Gastrocnemius medialis (tissue), 4 donors: ENCODE data around the gene NECTIN2. TPM values are rescaled to one million over a fixed set of nuclear protein-coding genes. Genes with fewer than 3 reads are reported as not detected.
A peak's percentile ranks its signal among the peaks of the same experiment; 100 is the strongest.

Experiments used
- ATAC-seq, 2 donors: fragments of 150-250 bp; one replicate each; pipeline ENCODE4 v1.9.1; 2016
- DNase-seq, 2 donors: peaks; one replicate each; pipeline ENCODE4 v3.0.0-alpha.2; 2019
- H3K27ac ChIP-seq, 4 donors: fragments of 200-600 bp; sonication (generic); 1 replicate in 1 of 4; 2 replicates in 3 of 4; pipeline ENCODE4 v1.5.1; 2016 to 2018; ENCODE audit warnings: mild to moderate bottlenecking in 2 of 4, moderate library complexity in 1 of 4
- H3K27me3 ChIP-seq, 3 donors: fragments of 200-600 bp; sonication (generic) in 2 of 3; 1 replicate in 1 of 3; 2 replicates in 2 of 3; pipeline versions ENCODE4 v1.5.1 to v1.6.0; 2016 to 2019; ENCODE audit warnings: mild to moderate bottlenecking in 1 of 3, moderate library complexity in 1 of 3
- H3K36me3 ChIP-seq, 2 donors: fragments of 200-600 bp; sonication (generic) in 1 of 2; one replicate each; pipeline ENCODE4 v1.5.1; 2017 to 2018
- H3K4me1 ChIP-seq, 2 donors: fragments of 200-600 bp; sonication (generic) in 1 of 2; one replicate each; pipeline ENCODE4 v1.5.1; 2016 to 2017; ENCODE audit warnings: mild to moderate bottlenecking in 2 of 2
- H3K4me3 ChIP-seq, 4 donors: fragments of 200-600 bp; sonication (generic) in 3 of 4; 1 replicate in 1 of 4; 2 replicates in 3 of 4; pipeline ENCODE4 v1.5.1; 2016 to 2019; ENCODE audit warnings: mild to moderate bottlenecking in 2 of 4
- H3K9me3 ChIP-seq, 3 donors: fragments of 200-600 bp; sonication (generic) in 2 of 3; 1 replicate in 1 of 3; 2 replicates in 2 of 3; pipeline ENCODE4 v1.5.1; 2016 to 2019
- CTCF ChIP-seq, 5 experiments: fragments of 450-650 bp in 3 of 5; fragments of 200-600 bp in 2 of 5; sonication (generic) in 2 of 5; IDR thresholded peaks in 4 of 5; conservative IDR thresholded peaks in 1 of 5; 1 replicate in 4 of 5; 2 replicates in 1 of 5; pipeline ENCODE4 v1.5.1; 2016 to 2019; ENCODE audit warnings: antibody characterized with exemption in 5 of 5, mild to moderate bottlenecking in 3 of 5, moderate library complexity in 3 of 5
- POLR2A ChIP-seq, 2 donors: fragments of 450-650 bp; IDR thresholded peaks; one replicate each; pipeline ENCODE4 v1.6.1; 2017; ENCODE audit warnings: antibody characterized with exemption in 2 of 2, mild to moderate bottlenecking in 2 of 2, moderate library complexity in 2 of 2
- in situ Hi-C, 4 donors: fragments of 200-750 bp; cut with MboI; loops; one replicate each; pipeline versions ENCODE4 v1.15.0 to v1.8.0; 2017; ENCODE audit warnings: low sequenced_read_pairs in 4 of 4
- intact Hi-C: fragments of 100-400 bp; cut with DNase I; formaldehyde crosslinking; loops from one replicate; pipeline ENCODE4 v1.15.1; 2023; ENCODE audit warnings: low total_unique reads
- total RNA-seq, 4 donors: library from RNA; depleted of rRNA; stranded (reverse); fragments of >200 nt; gene quantifications; one replicate each; pipeline versions ENCODE4 v1.1.0 to v1.2.3, GENCODE V29; 2016

Gene NECTIN2
- 10 to 100 TPM; 10.3 to 20.8 (median 16.7) TPM for total RNA-seq

GRCh38 chr19:44845612-44846454, at the start of gene NECTIN2:
Gene NECTIN2, plus strand, starts transcription at chr19:44846297. Its CDS starts 229 bp downstream, at chr19:44846526.
- Histone ChIP-seq H3K27me3 (no peaks in the 10 kb centered on the region), H3K4me1 (peaks cover 12 to 23% of the 10 kb centered on the region in 2 donors), H3K9me3 (no peaks in the 10 kb centered on the region), H3K36me3 (no peaks in the 10 kb centered on the region), H3K4me3 (peak within 1 kb of the TSS; percentile 76 to 96 (median 90)), H3K27ac (peak within 1 kb of the TSS; percentile 82 to 93 (median 90))
- ATAC-seq, result peak; percentile 76 to 77
- peak; percentile 97 for DNase-seq
- TF ChIP-seq POLR2A (IDR thresholded peaks at IDR 0.05), result peak; percentile 78 to 87
- peak; percentile 43 to 67 (median 59) for TF ChIP-seq CTCF (IDR thresholded peaks at IDR 0.05 in 4 of 5, conservative IDR thresholded peaks at IDR 0.05 in 1 of 5)
- in situ Hi-C loops (no loop called here), intact Hi-C loops (loop anchor here (1.0 to 5.0 kb wide), 6 partner anchors 44 to 333 kb away; partner anchors contain the start of genes BLOC1S3, CLPTM1, RELB and TRAPPC6A)

GRCh38 chr19:44796701-44797115, 49.4 kb upstream of the NECTIN2 start:
- H3K4me1 ChIP-seq, result peaks cover 9 to 14% of the 10 kb centered on the region in 2 donors

GRCh38 chr19:44799627-44800346, 46.3 kb upstream of the NECTIN2 start:
- no peaks in the 10 kb centered on the region for H3K36me3 ChIP-seq
- no peaks in the 10 kb centered on the region for H3K27me3 ChIP-seq
- peaks cover 9 to 14% of the 10 kb centered on the region in 2 donors for H3K4me1 ChIP-seq
- in situ Hi-C loops (loop anchor here in 2 of 4 donors (5.0 kb wide), 1 partner anchor 43 kb away; no protein-coding TSS in a partner anchor), intact Hi-C loops (loop anchor here (1.0 to 10.0 kb wide), 2 partner anchors 45 to 915 kb away; no protein-coding TSS in a partner anchor)
- no peaks in the 10 kb centered on the region for H3K9me3 ChIP-seq
- no peak overlapping the region for H3K27ac ChIP-seq
- no peak overlapping the region for H3K4me3 ChIP-seq
- no peak for ATAC-seq
- no peak for TF ChIP-seq CTCF (IDR thresholded peaks at IDR 0.05 in 4 of 5, conservative IDR thresholded peaks at IDR 0.05 in 1 of 5)
- no peak for TF ChIP-seq POLR2A (IDR thresholded peaks at IDR 0.05)
- DNase-seq, result no peak

More at GRCh38 chr19:44796701-44797115, 49.4 kb upstream of the NECTIN2 start:
- Histone ChIP-seq H3K27me3 (no peaks in the 10 kb centered on the region), H3K9me3 (no peaks in the 10 kb centered on the region), H3K27ac (peak overlapping the region; percentile 75 to 88 (median 79)), H3K4me3 (no peak overlapping the region), H3K36me3 (no peaks in the 10 kb centered on the region)
- ATAC-seq, result peak; percentile 85 to 91
- intact Hi-C loops (no loop called here), in situ Hi-C loops (loop anchor here in 2 of 4 donors (5.0 kb wide), 1 partner anchor 46 kb away; no protein-coding TSS in a partner anchor)
- no peak for TF ChIP-seq POLR2A (IDR thresholded peaks at IDR 0.05)
- no peak for TF ChIP-seq CTCF (IDR thresholded peaks at IDR 0.05 in 4 of 5, conservative IDR thresholded peaks at IDR 0.05 in 1 of 5)
- DNase-seq, result peak; percentile 38 to 70

GRCh38 chr19:44800461-44800860, 45.6 kb upstream of the NECTIN2 start:
- ATAC-seq (peak; percentile 73 to 88), DNase-seq (peak; percentile 48 to 73)
- H3K27me3 ChIP-seq, result no peaks in the 10 kb centered on the region
- H3K9me3 ChIP-seq, result no peaks in the 10 kb centered on the region
- H3K36me3 ChIP-seq, result no peaks in the 10 kb centered on the region
- no peak overlapping the region for H3K4me3 ChIP-seq
- intact Hi-C loops (loop anchor here (1.0 to 10.0 kb wide), 2 partner anchors 44 to 914 kb away; no protein-coding TSS in a partner anchor), in situ Hi-C loops (no loop called here)
- TF ChIP-seq POLR2A (IDR thresholded peaks at IDR 0.05), result no peak
- peak; percentile 86 to 95 (median 89) for TF ChIP-seq CTCF (IDR thresholded peaks at IDR 0.05 in 4 of 5, conservative IDR thresholded peaks at IDR 0.05 in 1 of 5)
- H3K27ac ChIP-seq, result no peak overlapping the region
- H3K4me1 ChIP-seq, result peaks cover 9 to 14% of the 10 kb centered on the region in 2 donors
